ENCODE measurements around the gene ZNF774. TPM values are rescaled to one million over a fixed set of nuclear protein-coding genes. Genes with fewer than 3 reads are reported as not detected.

Gene ZNF774
- total RNA-seq, 1 experiment from 2014 or later: 4.0 TPM

GRCh38 chr15:90396321-90396720 is 44.2 kb downstream of the ZNF774 start:
- Histone ChIP-seq H3K79me2 (ENCODE audit: insufficient read depth, low read length) (peaks cover 87% of the 10 kb centered on the region), H3K9ac (ENCODE audit: low read length) (no peak overlapping the region), H4K20me1 (ENCODE audit: insufficient read depth) (no peaks in the 10 kb centered on the region), H2AFZ (ENCODE audit: low read depth, low read length, poor library complexity, severe bottlenecking) (no peak overlapping the region), H3K4me1 (ENCODE audit: control insufficient read depth in 1 of 2, insufficient read depth in 2 of 2, low read length in 2 of 2) (peaks cover 30 to 37% of the 10 kb centered on the region in 2 experiments), H3K4me2 (ENCODE audit: low read length) (no peak overlapping the region), H3K4me3 (replicated peaks in 1 of 2; ENCODE audit: low read depth in 1 of 2, low read length in 2 of 2) (no peak overlapping the region), H3K9me3 (ENCODE audit: control insufficient read depth in 1 of 2, insufficient read depth in 1 of 2, low read depth in 1 of 2, low read length in 2 of 2) (no peaks in the 10 kb centered on the region), H3K9me2 (ENCODE audit: insufficient read depth) (no peaks in the 10 kb centered on the region), H3K27ac (ENCODE audit: low read depth, low read length) (no peak overlapping the region), H3K36me3 (ENCODE audit: control insufficient read depth in 1 of 2, insufficient read depth in 2 of 2, low read length in 2 of 2) (peaks cover 2 to 8% of the 10 kb centered on the region in 2 experiments; a peak in 3 of 4 replicates), H3K27me3 (ENCODE audit: insufficient read depth, low read length) (no peaks in the 10 kb centered on the region)
- TF ChIP-seq ATF3 (IDR thresholded peaks at IDR 0.05) (no peak), POLR2AphosphoS5 (IDR thresholded peaks at IDR 0.05; ENCODE audit: low read depth, low read length) (no peak), EZH2phosphoT487 (IDR thresholded peaks at IDR 0.05; ENCODE audit: borderline replicate concordance) (no peak), JUND (IDR thresholded peaks at IDR 0.05) (no peak), CBX3 (IDR thresholded peaks at IDR 0.05; ENCODE audit: low read depth) (no peak), TCF7L2 (IDR thresholded peaks at IDR 0.05; ENCODE audit: borderline replicate concordance, extremely low read depth, insufficient read depth, insufficient read length) (no peak)
- intact Hi-C loops (cut with micrococcal nuclease): no loop called here
- DNase-seq (ENCODE audit: low read depth, low spot score) (no peak), ATAC-seq (no peak)
- ChIA-PET POLR2A (no interaction called here), RAD21 (ENCODE audit: low non-redundant PET in 1 of 2, low total read pairs in 2 of 2, uncharacterized antibody in 2 of 2, unreplicated experiment in 2 of 2) (no interaction called here), CTCF (no interaction called here)
- no TSS peak for BruUV-seq (replicated peaks)

GRCh38 chr15:90400005-90400758 is 48.1 kb downstream of the ZNF774 start:
- Histone ChIP-seq H3K27me3 (ENCODE audit: insufficient read depth, low read length) (no peaks in the 10 kb centered on the region), H3K4me2 (ENCODE audit: low read length) (peak overlapping the region; percentile 81), H3K79me2 (ENCODE audit: insufficient read depth, low read length) (peaks cover 93% of the 10 kb centered on the region), H3K9ac (ENCODE audit: low read length) (peak overlapping the region; percentile 60), H3K4me3 (replicated peaks in 1 of 2; ENCODE audit: low read depth in 1 of 2, low read length in 2 of 2) (peak overlapping the region; percentile 22 to 50), H3K9me2 (ENCODE audit: insufficient read depth) (no peaks in the 10 kb centered on the region), H2AFZ (ENCODE audit: low read depth, low read length, poor library complexity, severe bottlenecking) (no peak overlapping the region), H4K20me1 (ENCODE audit: insufficient read depth) (no peaks in the 10 kb centered on the region), H3K36me3 (ENCODE audit: control insufficient read depth in 1 of 2, insufficient read depth in 2 of 2, low read length in 2 of 2) (no peaks in the 10 kb centered on the region), H3K27ac (ENCODE audit: low read depth, low read length) (peak overlapping the region; percentile 76), H3K9me3 (ENCODE audit: control insufficient read depth in 1 of 2, insufficient read depth in 1 of 2, low read depth in 1 of 2, low read length in 2 of 2) (no peaks in the 10 kb centered on the region), H3K4me1 (ENCODE audit: control insufficient read depth in 1 of 2, insufficient read depth in 2 of 2, low read length in 2 of 2) (peaks cover 46 to 51% of the 10 kb centered on the region in 2 experiments)
- ChIA-PET POLR2A (interaction anchor here (2.1 kb wide), 1 partner anchor 12 kb away, joined by 13 read pairs; the partner anchor contains the start of gene IQGAP1), RAD21 (ENCODE audit: low non-redundant PET in 1 of 2, low total read pairs in 2 of 2, uncharacterized antibody in 2 of 2, unreplicated experiment in 2 of 2) (interaction anchor here in 1 of 2 experiments (1.0 kb wide), 1 partner anchor 12 kb away, joined by 3 read pairs; the partner anchor contains the start of gene IQGAP1), CTCF (no interaction called here)
- intact Hi-C loops (cut with micrococcal nuclease): loop anchor here (1.0 kb wide), 1 partner anchor 12 kb away; the partner anchor contains the start of gene IQGAP1
- DNase-seq (ENCODE audit: low read depth, low spot score) (no peak), ATAC-seq (peak; percentile 59)
- TF ChIP-seq FOSL1 (IDR thresholded peaks at IDR 0.05; ENCODE audit: low read depth): peak; percentile 3; the same call in 1 of the 2 replicates
- TF ChIP-seq EZH2 (IDR thresholded peaks at IDR 0.05): no peak
- no peak for TF ChIP-seq POLR2A (IDR thresholded peaks at IDR 0.05; ENCODE audit: borderline replicate concordance, extremely low read depth, insufficient read depth, insufficient read length)
- TF ChIP-seq MAX (IDR thresholded peaks at IDR 0.05): no peak
- 0 out of 2 replicates have a peak, but pooled peaks have one; percentile 16 for TF ChIP-seq CEBPB (IDR thresholded peaks at IDR 0.05; ENCODE audit: low read depth)
- BruUV-seq (replicated peaks): TSS peak; percentile 62
